GM10266 (cell line): Measurements from ENCODE around the gene SENP8.
A peak's percentile ranks its signal among the peaks of the same experiment; 100 is the strongest.

Source experiments
- DNase-seq: peaks from one replicate; pipeline ENCODE4 v3.0.0; 2012; ENCODE audit errors: extremely low spot score
- CTCF ChIP-seq: IDR thresholded peaks from 2 replicates; pipeline ENCODE4 v1.5.1; 2012; ENCODE audit warnings: mild to moderate bottlenecking, low read depth; ENCODE audit not compliant: control insufficient read depth, insufficient read depth; ENCODE audit errors: missing control alignments

SENP8 gene

GRCh38 chr15:72116731-72117485, 1.3 kb upstream of the SENP8 start:
- no peak for TF ChIP-seq CTCF
- DNase-seq: peak; percentile 43

- TF ChIP-seq CTCF: no peak
- DNase-seq: peak; percentile 84
Measured at GRCh38 chr15:72117486-72118016, 652 bp upstream of the SENP8 start.

- TF ChIP-seq CTCF: no peak
- no peak for DNase-seq
Measured at GRCh38 chr15:72124218-72124617, 6.0 kb downstream of the SENP8 start.

- TF ChIP-seq CTCF: no peak
- no peak for DNase-seq
Measured at GRCh38 chr15:72127724-72128322, 9.6 kb downstream of the SENP8 start.

GRCh38 chr15:72128359-72128758, 10.2 kb downstream of the SENP8 start:
- no peak for TF ChIP-seq CTCF
- no peak for DNase-seq

GRCh38 chr15:72130272-72130671, 12.1 kb downstream of the SENP8 start:
- DNase-seq: no peak
- TF ChIP-seq CTCF: no peak

GRCh38 chr15:72131922-72132321, 13.7 kb downstream of the SENP8 start:
- DNase-seq: no peak
- TF ChIP-seq CTCF: no peak
